SK-N-SH (cell line): ENCODE measurements around the gene PRR12.

Experiments used
- CTCF ChIP-seq: fragments of 200-600 bp; sonication (generic); IDR thresholded peaks from 2 replicates; pipeline ENCODE4 v1.6.1; 2017; ENCODE audit warnings: antibody characterized with exemption, mild to moderate bottlenecking, moderate library complexity
- PBX3 ChIP-seq: IDR thresholded peaks from 2 replicates; pipeline ENCODE4; 2012
- POLR2AphosphoS5 ChIP-seq: IDR thresholded peaks from 2 replicates; pipeline ENCODE4 v1.6.1; 2012; ENCODE audit warnings: low read depth, low read length
- TEAD4 ChIP-seq: IDR thresholded peaks from 2 replicates; pipeline ENCODE4 v1.4.0; 2012; ENCODE audit warnings: mild to moderate bottlenecking, borderline replicate concordance; ENCODE audit not compliant: insufficient read depth
- YY1 ChIP-seq: IDR thresholded peaks from 2 replicates; pipeline ENCODE4 v1.4.0; 2012; ENCODE audit warnings: low read depth, mild to moderate bottlenecking

- no peak for TF ChIP-seq YY1
- peak; percentile 87 for TF ChIP-seq CTCF
- TF ChIP-seq TEAD4, result no peak
- TF ChIP-seq POLR2AphosphoS5, result no peak
- TF ChIP-seq PBX3, result no peak
Measured at GRCh38 chr19:49546825-49547565, 44.0 kb upstream of the PRR12 start.
